Activated CD4-positive, alpha-beta T cell treated with anti-CD3 and anti-CD28 coated beads, Interleukin-2, Interleukin-6, amounts not matched to agents 100 ng/mL and 50 ng/mL, durations not matched to agents 16 hours and 8 hours (primary cell): ENCODE results near the gene CCR2.
"Not testable (repeated sequence)": the region's sequence is repeated elsewhere in the genome, so short reads cannot be mapped to it uniquely, and the experiment has no call there.

Source experiments
- DNase-seq: peaks from one replicate; pipeline ENCODE4 v3.0.0-alpha.2; 2020

Gene CCR2

DNA sequence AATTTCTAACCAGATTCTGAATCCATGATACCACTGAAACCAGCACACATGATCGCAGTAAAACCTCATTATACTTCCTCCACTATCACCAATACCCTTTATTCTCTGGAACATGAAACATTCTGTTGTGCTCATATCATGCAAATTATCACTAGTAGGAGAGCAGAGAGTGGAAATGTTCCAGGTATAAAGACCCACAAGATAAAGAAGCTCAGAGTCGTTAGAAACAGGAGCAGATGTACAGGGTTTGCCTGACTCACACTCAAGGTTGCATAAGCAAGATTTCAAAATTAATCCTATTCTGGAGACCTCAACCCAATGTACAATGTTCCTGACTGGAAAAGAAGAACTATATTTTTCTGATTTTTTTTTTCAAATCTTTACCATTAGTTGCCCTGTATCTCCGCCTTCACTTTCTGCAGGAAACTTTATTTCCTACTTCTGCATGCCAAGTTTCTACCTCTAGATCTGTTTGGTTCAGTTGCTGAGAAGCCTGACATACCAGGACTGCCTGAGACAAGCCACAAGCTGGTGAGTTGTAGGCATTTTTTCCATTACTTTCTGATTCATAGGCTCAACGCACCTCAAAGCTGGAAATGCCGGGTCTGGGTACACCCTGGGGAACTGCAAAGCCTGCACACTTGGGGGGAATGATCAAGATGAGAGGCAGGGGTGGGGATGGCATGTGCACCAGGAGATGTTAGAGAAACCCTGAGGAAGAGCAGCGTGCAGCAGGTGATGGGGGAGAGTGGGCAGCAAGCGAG, at the start of gene CCR2:
Gene CCR2 (plus strand): TSS at position 465 of the 764 bp plus-strand sequence. CDS start 3,417 bp downstream, outside the sequence.
- DNase-seq, result peak; percentile 41

DNA sequence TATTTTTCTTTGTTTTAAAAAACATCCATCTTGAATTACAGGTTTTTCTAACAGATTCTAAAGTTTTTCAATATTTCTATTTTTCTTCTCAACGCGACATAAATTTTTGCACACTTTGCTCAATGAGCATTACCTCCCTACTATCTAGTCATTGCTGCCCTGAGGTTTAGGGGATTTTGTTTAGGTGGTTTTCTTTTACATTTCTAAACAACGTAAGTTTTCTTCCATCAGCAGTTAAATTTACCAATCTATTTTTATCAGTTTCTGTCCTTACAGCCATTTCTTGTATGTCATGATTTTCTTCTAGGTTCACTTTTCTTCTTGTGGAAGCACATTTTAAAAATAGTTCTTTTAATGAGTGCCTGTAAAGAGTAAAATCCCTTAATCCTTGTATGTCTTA, 49.2 kb upstream of the CCR2 start:
- DNase-seq, result no peak

DNA sequence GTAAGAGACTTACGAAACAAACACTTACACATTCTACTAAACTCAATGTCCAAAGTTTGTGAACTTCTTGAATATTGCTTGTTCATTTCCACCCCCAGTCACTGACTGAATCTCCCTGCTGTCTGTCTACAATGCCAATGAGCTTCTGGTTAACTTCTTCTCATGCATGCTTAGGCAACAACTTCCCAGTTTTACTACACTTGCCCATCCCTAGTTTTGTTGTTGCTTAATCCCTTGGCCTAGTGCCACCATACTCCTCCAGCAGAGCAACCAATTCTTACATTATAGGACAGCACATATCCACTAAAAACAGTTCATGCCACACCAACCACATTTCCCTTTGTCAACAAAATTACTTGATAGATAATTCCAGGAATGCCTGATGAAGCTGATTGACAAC, 40.9 kb upstream of the CCR2 start:
- no peak for DNase-seq

DNA sequence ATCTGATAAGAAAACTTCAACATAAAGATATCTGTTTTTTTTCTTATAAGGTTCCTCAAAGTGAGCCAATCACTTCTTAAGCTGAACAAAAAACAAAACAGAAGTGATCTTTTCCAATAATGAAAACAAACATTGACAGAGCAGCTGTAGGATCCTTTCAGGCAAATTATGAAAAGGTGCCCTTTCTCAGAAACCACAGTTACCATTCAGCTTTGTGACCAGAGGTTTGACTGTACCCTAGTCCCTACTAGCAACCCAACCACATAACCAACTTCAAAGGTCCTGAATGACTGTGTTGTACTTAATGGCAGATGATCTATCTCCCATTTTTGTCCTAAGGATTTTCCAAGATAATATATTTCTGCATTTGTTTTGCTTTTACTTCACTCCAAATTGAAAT, 39.4 kb upstream of the CCR2 start:
- DNase-seq, result peak; percentile 45

DNA sequence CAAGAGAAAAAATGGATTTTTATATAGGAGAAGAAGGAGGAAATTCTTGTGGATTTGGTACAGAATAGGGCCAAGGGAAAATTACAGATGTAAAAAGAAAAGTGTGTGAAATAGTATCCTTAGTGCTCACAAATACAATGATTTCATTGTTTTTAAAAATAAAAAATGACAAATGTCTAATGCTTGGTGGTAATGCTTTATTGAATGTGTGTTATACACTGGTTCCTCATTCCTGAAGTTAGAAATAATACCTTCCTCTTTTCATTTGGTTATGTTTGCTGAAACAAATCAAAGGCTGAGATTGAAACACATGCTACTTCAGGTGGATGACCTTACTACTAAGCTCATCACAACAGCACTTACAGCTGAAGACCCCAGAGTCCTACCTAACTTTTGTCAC, 37.7 kb upstream of the CCR2 start:
- DNase-seq, result no peak

DNA sequence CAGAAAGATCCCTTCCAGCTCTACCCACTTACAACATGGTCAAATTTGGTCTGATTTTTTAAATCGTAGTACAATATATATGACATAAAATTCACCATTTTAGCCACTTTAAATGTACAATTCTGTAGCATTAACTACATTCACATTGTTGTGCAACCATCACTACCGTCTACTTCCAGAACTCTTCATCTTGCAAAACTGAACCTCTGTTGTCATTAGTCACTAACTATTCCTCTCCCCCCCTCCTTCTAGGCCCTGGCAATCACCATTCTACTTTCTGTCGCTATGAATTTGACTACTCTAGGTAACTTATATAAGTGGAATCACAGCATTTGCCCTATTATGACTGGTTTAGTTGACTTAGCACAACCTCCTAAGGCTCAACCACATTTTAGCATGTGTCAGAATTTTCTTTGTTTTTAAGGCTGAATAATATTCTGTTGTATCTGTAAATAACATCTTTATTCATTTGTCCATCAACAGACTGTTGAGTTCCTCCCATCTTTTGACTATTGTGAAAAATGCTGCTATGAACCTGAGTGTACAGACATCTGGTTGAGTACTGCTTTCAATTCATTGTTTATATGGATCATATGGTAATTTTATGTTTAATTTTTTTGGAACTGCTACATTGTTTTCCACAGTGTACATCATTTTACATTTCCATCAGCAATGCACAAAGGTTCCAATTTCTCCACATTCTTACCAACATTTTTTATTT, 35.5 kb upstream of the CCR2 start:
- no peak for DNase-seq

DNA sequence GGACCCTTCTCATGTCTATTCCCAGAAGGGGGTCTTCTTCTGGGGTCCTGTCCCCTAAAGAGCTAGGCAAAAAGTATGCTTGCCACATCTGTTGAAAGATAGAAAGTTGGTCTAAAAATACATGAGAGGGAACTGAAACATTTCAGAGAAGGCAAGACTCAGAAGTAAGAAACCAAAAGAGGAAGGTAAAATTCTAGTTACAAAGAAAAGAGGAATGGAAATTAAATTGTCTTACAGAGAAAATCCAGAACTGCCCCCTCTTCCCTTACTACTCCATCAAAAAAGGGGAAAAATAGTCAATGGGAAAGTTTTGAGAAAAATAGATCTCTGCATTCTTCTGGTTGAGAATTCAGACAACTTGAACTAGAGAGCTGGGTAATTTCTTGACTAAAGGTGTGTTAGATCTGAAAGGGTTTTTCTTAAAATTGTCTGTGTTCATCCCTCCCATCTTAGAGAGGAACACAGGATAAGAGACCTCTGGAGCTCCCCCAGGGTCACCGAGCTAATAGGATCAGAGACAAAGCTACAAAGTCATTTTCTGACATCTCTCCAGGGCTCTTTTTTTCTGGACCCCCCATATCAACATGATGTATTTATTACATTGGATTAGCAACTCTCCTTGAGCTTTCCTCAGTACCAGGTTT, 32.3 kb upstream of the CCR2 start:
- no peak for DNase-seq

DNA sequence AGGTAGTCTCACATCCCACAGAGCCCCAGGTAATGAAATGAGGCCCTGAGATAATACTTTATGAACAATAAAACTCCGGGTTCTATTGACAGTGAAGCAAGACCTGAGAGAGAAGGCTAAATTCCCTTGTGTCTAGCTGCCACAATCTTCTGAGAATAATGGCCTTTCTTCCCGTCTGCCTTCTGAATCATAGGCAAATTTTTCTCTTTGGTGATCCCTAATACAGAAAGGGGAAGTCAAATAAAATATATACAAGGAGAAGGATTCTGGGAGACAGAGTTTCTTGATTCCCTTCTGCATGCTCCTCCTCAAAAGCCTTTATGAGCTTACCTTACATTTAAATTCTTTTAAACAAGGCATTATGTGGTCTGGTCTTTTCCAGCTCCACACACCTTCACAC, 29.9 kb upstream of the CCR2 start:
- DNase-seq, result no peak

DNA sequence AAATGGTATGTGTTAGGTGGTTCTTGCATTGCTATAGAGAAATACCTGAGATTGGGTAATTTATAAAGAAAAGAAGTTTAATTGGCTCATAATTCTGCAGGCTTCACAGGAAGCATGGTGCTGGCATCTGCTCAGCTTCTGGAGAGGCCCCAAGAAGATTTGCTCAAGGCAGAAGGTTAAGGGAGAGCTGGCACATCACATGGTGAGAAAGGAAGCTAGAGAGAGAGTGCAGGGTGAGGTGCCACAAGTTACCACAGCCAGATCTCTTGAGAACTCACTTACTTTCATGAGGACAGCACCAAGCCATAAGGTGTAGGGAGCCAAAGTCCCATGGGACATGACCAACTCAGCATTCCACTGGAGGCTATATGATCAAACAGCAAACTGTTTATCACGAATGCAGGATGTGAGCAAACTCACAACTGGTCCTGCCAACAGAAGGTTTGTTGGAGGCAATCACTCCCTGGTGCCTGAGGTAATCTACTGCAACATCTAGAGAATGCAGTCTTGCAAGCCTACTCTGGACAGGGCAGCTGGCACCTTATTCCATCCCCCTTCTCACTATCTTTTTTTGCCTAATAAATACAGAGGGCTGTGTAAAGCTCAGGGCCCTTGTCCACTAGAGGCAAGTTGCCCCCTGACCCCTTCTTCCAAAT, 28.1 kb upstream of the CCR2 start:
- DNase-seq, result no peak

DNA sequence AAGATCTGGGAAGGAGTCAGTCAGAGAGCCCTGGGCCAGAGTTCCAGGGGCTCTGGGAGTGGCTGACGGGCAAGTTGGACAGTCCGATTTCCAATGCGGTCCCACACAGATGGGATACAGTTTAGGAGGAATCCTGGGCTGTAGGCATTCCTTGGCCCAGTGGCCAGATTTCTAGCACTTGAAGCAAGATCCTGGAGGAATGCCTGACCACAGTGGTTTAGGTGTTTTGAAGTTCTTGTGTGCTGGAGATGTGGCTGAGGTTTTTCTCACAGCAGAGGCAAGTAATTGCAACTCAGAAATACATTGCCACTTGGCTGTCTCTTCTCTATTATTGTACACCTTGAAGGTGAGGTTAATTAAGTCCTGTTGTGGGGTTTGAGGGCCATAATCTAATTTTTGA, 23.2 kb upstream of the CCR2 start:
- not testable (repeated sequence) for DNase-seq

DNA sequence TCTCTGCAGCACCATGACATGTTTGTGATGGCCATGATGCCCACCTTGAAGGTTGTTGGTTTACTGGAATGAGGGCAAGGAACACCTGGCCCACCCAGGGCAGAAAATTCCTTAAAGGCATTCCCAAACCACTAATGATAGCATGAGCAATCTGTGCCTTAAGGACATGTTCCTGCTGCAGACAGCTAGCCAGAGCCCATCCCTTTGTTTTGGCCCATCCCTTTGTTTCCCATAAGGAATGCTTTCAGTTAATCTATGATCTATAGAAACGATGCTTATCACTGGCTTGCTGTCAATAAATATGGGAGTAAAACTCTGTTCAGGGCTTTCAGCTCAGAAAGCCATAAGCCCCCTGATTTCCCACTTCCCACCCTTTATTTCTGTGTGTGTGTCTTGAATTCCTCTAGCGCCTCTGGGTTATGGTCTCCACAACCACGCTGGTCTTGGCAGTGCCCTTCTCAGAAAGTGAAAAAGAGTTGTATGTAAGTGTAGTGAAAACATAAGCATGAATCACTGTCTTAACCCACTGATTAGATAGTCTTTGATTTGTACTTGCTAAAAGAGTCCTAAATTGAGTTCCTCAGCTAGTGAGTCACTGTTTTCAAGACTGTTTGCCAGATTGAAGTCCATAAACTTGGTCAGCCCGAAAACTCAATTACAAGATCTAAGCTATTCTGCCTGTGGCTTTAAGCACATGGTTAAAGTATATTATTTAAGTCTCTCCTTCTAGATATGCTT, 19.0 kb upstream of the CCR2 start:
- peak; percentile 49 for DNase-seq

DNA sequence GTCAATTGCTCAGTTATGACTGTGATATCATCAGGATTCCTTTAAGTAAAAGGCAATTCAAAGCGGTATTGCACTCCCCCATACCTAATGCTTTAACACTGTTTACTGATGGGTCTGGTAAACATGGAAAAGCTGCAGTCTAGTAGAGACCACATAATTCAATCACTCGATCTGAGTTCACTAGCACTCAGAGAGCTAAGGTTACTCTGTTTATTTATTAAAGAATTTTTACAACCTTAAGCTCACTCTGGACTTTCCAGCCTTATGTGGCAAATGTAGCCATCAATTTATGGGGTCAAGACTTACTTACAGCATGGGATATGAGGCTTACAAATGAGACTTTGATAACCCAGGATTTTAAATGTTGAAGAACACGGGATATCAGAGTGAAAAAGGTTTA, 18.4 kb upstream of the CCR2 start:
- DNase-seq, result no peak

DNA sequence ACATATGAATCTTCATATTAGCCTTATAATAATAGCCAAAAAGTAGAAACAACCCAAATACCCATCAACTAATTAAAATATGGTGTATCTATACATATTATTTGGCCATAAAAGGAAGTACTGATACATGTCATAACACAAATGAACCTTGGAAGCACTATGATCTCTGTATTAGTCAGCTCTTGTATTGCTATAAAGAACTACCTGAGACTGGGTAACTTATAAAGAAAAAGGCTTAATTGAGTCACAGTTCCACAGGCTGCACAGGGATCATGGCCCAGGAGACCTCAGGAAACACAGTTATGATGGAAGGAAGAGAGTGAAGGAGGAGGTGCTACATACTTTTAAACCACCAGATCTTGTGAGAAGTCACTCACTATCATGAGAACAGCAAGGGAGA, 16.0 kb upstream of the CCR2 start:
- peak; percentile 34 for DNase-seq

DNA sequence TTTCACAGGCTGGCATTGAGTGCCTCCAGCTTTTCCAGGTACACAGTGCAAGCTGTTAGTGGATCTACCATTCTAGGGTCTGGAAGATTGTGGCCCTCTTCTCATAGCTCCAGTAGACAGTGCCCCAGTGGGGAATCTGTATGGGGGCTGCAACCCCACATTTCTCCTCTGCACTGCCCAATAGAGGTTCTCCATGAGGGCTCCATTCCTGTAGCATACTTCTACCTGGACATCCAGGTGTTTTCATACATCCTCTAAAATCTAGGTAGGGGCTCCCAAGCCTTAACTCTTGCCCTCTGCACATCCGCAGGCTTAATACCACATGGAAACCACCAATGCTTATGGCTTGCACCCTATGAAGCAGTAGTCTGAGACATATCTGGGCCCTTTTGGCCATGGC, 15.1 kb upstream of the CCR2 start:
- DNase-seq, result no peak

DNA sequence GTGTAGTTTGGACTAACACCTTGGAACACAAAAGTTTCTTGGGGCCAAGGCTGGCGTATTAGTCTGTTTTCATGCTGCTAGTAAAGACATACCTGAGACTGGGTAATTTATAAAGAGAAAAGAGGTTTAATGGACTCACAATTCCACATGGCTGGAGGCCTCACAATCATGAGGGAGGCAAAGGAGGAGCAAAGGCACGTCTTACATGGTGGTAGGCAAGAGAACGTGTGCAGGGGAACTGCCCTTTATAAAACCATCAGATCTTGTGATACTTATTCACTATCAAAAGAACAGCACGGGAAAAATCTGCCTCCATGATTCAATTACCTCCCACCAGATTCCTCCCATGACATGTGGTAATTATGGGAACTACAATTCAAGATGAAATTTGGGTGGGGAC, 9.4 kb upstream of the CCR2 start:
- DNase-seq, result no peak

DNA sequence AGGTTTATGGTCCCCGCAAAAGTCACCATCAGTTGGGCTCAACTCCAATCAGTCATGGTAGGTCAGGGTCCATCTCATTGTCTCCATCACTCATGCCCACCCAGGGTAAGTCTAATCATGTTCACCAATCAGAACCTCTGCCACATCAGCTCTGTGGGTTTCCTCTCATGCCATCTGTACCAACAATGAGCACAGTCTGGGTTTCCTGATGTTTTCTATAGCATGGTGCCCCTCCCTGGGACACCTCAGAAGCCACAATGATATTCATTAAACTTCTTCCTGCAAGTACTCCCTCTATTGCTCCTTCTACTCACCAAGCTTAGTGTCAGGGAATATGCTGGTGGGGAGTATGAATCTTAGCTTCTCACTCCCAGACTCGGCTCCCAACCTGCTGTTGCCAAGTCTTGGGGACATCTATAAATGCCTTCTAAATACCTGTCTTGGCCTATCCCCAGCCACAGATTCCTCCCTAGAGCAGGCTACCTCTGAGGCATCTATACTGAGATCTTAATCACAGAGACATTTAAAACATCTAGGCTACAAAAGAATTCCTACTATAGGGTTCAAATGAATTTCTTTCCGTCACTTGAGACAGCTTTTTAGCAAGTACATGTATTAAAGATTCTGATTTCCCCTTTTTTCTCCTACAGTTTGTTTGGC, 5.0 kb upstream of the CCR2 start:
- peak; percentile 37 for DNase-seq

DNA sequence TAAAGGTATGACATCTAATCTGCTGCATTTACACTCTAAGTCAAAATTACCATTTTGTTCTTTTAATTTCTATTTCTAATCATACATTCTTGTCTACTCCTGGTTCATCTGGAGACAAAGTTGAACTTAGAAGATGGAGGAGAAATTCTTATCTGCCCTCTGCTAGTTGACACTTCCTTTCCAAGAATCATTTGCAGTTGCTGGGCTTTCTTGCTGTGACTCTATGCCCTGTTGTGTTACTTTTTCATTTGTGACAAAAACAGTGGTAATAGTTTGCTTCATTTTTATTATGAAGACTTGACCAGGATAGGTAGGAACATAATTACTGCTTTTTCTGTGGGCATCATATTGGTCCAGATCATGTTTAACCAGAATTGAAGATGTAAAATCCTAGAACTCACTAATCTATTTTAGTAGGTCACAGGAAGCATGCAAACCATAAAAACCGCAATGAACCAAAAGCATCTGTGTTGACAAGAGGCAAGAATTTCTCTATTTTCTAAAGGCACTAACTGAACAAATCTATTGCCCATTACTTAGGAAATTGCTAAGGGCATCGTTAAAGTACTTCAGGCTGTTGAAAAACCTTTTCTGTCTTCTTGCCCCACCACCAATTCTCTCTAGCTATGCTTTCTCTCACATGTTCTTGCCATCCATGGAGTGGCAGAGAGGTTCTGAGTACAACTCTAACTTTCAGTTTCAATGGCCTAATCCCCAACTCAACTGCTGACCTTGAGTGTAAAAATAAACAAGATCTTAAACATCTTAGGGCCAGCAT, 4.2 kb upstream of the CCR2 start:
- DNase-seq, result peak; percentile 61

DNA sequence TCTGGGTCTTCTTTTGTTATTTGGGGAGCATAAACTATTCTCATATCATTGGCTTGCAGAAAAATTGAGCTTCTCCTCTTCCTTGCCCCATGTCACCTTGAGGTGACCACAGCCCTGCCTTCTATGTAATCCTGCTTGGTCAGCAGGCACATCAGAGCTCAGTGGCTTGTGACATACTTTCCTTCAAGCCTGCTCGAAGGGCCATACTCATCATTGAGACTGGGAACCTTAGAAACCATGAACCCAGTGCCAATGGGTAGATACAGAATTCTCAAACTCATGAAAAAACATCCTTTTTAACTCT, 3.7 kb upstream of the CCR2 start:
- DNase-seq, result peak; percentile 40

DNA sequence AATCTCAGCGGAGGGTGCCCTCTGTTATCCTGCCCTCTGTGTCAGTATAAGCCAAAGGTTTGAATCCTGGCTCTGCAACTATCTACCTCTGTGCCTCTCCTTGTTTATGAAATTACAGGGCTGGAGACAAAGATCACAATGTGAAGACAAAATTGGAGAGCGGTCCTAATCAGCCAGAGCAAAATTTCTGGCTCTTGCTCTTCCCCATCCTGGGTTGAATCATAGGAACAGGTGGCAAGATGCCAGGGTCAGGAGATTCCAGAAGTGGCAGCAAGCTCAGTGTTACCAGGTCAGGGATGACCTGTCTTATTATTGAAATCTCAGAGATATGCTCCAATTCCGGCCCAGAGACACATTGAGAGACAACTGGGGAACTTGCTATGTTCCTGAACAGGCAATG, 2.3 kb upstream of the CCR2 start:
- DNase-seq, result no peak

DNA sequence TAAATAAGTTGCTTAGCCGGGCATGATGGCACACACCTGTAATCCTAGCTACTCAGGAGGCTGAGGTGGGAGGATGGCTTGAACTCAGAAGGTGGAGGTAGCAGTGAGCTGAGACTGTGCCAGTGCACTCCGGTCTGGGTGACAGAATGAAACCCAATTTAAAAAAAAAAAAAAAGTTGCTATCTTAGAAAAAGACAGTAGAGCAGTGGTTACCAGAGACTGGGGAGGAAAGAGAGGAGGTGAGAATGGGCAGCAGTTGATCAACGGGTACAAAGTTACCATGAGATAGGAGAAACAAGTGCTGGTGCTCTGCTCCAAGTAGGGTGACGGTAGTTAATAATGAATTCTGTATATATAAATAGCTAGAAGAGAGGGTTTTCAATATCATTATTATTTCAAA, 821 bp upstream of the CCR2 start:
- no peak for DNase-seq

DNA sequence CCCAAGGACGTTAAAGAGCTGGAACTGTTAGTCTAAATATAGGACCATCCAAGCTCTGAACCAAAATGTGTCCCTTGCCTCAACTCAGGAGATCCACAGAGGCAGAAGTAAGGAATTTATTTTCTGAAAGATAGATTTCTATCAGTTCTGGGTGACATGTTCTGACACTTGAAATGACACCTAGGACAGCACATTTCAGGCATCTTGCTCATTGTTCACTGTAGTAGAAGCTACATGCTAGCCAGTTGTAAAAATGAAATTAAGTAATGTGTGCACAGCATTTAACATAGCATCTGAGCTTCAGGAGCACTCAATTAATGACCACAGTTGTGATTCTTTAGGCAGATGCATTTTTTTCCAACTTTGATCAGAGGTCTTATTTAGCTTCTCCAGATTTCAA, 567 bp downstream of the CCR2 start:
- DNase-seq, result no peak

DNA sequence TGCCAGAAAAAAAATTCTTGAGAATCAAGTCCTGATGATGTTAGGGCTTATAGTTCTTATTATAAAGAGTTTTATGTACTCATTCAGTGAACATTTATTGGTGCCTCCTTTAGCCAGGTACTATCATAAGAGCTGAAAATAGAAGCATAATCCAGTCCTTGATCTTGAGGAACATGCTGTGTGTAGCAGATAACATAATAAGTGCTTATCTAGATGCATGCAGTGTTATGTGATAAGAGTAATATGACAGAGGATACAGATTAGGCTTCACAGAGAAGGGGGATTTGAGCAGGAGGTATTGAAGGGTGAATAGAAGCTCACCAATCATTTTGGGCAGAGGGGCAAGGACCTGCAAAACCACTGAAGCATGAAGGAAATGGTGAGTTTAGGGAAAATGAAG, 1.1 kb downstream of the CCR2 start:
- no peak for DNase-seq
